ENCODE data around the gene FMNL1.

FMNL1 gene

DNA sequence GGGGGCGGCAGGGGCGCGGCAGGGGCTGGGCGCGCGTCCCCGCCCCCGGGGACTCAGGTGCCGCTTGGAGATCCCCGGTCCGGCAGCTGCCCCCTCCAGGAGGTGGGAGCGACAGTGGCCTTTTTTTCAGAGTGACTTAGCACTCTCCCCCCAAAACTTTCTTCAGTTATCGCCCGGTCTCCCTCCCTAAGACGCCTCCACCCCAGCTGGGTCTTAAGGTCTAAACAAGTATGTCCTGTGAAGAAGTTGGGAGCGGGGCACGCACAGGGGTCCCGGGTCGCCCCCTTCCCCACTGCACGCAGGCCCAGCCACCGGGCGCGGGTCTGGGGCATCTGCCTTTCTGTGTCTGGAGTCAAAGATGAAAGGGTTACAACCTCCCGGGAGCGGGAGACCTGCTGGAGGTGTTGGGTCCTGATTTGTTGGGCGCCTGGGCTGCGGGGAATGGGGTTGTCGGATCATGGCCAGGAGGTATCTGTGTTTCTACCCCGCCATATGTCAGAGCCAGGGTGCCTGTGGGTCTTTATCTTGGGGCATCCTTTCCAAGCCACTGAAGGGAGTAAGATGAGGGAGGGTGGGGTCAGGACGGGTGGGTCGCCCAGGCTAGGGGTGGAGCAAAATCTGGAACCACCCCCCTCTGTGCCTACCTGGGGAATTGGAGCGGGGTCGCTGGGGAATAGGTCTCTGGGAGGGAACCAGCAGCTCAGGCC, 757 bp downstream of the FMNL1 start:
- DNase-seq (ENCODE audit: low read depth in 1 of 2, low spot score in 1 of 2), result no peak

DNA sequence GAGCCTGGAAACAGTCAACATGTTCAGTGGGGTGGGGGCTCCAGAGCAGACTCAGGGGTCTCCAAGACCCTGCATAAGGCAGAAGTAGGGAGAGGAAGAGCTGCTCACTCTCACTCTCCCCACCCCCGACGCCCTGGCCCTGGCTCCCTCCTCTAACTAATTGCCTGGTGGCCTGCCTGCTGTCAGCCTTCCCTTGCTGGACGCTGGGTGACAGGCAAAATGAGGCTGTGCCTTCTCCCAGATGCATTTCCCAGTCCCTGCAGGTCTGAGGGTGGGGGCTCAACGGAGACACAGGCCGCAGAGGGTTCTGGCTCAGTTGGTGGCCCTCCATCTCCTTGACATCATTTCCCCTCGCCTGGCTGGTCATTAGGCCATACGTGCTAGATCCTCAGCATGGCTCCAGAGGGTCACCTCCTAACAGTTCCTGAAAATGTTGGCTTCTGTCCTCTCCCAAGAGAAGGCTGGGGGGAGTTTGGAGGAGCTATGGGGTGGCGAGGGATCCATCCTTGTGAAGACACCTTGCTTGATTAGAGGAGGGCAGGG, 1.4 kb downstream of the FMNL1 start:
- DNase-seq (ENCODE audit: low read depth in 1 of 2, low spot score in 1 of 2), result no peak

GRCh38 chr17:45223539-45224528, 2.1 kb downstream of the FMNL1 start:
- no peak for DNase-seq (ENCODE audit: low read depth in 1 of 2, low spot score in 1 of 2)

GRCh38 chr17:45224671-45225050, 3.0 kb downstream of the FMNL1 start:
- DNase-seq (ENCODE audit: low read depth in 1 of 2, low spot score in 1 of 2), result no peak

DNA sequence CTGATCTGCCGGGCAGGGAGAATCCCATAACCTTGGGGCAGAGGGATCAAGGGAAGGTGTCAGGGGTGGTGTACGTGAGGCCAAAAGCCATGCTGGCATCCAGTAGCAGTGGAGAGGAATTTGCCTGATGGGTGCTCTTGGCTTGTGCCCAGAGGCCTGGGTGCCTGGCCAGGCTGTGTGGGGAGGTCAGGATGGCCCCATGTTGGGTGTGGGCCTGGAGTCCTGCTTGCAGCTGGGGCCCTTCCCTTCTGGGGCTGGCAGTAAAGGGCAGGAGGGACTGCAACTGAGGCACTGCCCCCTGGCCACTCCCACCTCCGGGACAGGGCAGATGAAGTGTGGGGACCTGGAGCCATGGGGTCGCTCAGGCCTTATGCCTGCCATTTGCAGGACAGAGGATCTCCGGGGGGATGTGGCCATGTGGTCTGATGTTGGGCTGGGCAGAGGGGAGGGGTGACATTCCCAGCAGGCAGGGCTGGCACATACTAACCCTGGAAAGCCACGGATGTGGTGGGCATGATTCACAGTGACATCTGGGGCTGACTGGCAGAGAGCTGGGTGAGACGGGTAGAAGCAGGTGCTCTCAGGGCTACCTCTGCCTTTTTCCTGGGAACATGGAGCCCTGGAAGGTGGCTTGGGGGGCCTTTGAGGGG, 3.5 kb downstream of the FMNL1 start:
- DNase-seq (ENCODE audit: low read depth in 1 of 2, low spot score in 1 of 2), result no peak

DNA sequence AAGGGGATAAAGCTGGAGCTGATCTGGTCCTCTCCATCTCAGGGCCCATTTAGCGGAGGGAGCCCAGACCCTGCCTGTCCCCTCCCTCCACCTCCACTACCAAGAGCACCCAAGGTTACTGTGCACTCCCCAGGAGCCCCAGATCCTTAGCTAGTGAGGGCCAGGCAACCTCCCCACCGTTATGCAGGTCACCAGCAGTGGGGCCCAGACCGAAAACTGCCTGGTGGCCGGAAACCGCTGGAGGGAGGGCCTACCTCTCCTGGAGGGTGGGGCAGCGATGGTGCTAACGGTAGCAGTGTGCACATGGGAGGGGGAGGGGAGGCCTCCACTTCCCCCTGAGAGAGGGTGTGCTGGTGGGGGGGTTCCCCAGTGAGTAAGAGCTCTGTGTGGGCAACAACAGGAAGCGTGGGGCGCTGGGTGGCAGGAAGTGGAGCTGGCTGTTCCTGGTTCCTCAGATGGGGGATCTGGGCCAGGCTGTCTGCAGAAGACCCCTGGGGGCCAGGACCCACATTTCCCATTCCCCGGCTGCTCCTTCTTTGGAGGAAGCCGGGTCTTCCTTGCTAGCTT, 4.4 kb downstream of the FMNL1 start:
- DNase-seq (ENCODE audit: low read depth in 1 of 2, low spot score in 1 of 2), result peak; percentile 86 to 89

- no peak for DNase-seq (ENCODE audit: low read depth in 1 of 2, low spot score in 1 of 2)
These were observed 4.9 kb downstream of the FMNL1 start for GRCh38 chr17:45226576-45226975.

DNA sequence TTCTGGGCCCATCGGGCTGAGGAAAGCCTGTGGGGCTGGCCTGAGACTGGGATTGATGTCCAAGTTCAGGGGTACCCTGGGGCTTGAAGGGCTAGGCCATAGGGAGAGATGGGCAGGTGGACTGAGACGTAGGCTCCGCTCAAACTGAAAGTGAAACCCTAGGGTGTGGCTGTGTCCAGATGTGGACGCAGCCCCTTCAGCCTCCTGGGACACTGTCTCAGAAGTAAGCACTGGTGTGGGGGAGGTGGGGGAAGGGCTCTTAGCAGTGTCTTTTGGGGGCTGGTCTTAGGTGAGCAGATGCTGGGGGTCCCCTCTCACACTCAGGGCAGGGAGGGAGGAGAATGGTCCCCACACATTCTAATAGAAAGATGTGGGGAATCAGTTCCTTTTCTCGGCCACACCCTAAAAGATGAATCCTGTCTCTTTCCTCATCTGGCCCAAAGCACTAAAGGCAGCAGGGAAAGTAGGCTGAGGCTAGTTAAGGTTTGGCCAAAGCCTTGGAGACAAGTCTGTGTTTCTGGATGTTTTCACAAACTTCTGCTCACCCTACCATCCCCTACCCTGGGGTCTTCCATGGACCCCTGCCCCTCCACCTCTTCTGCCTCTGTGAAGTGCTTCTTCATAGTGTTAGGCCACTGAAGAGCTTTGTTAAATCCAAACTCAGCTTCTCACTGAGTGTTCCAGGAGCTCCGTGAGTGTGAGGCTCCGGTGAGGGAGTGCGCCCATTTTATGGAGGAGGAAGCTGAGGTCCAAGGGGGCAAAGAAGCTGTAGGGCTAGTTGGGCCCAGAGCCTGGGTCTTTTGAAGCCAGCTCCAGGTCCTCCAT, 5.6 kb downstream of the FMNL1 start:
- DNase-seq (ENCODE audit: low read depth in 1 of 2, low spot score in 1 of 2), result no peak

- no peak for DNase-seq (ENCODE audit: low read depth in 1 of 2, low spot score in 1 of 2)
These were observed 6.5 kb downstream of the FMNL1 start for GRCh38 chr17:45227926-45228762.

- DNase-seq (ENCODE audit: low read depth in 1 of 2, low spot score in 1 of 2), result peak; percentile 53 to 78
These were observed 7.3 kb downstream of the FMNL1 start for GRCh38 chr17:45228763-45229539.

- DNase-seq (ENCODE audit: low read depth in 1 of 2, low spot score in 1 of 2), result no peak
These were observed 8.2 kb downstream of the FMNL1 start for GRCh38 chr17:45229681-45230409.

GRCh38 chr17:45230410-45230786, 8.7 kb downstream of the FMNL1 start:
- no peak for DNase-seq (ENCODE audit: low read depth in 1 of 2, low spot score in 1 of 2)

- no peak for DNase-seq (ENCODE audit: low read depth in 1 of 2, low spot score in 1 of 2)
These were observed 9.2 kb downstream of the FMNL1 start for GRCh38 chr17:45230787-45231480.

GRCh38 chr17:45231481-45232116, 9.9 kb downstream of the FMNL1 start:
- no peak for DNase-seq (ENCODE audit: low read depth in 1 of 2, low spot score in 1 of 2)

DNA sequence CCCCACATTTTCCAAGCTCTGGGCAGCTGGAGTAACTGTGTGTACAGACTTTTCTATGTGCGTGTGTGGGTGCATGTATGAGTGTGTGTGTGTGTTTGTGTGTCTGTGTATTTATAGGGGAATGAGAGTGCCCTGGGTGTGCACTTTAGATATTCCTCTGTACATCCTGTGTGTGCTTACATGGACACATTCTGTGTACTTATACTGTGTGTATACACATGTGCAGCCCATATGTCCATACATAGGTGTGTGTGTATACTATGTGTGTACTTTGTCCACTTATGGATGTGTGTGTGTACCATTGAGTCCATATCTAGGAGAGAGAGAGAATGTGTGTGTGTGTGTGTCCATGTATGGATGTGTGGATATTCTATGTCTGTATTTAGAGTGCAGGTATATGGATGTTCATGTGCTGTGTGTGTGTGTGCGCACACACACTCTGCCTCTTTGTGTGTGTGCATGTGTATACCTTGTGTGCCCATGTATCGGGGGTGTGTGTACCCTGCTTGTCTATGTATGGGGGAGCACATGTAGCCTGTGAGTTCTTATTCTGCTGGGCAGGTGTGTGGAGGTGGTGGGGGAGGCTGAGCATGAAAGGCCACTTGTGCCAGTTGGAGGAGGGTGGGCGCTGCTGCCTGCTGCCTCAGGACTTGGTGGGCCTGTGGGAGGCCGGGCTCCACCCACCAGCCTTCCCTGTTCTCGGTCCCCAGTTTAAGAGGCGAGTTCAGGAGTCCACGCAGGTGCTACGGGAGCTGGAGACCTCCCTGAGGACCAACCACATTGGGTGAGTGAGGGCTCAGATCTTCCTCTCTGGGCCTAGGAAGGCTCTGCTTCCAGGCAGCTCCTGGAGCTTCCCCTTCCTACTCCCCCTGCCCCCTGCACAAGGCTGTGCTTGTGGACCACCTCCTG, 11.1 kb downstream of the FMNL1 start:
- DNase-seq (ENCODE audit: low read depth in 1 of 2, low spot score in 1 of 2), result no peak

GRCh38 chr17:45233423-45233924, 11.8 kb downstream of the FMNL1 start:
- no peak for DNase-seq (ENCODE audit: low read depth in 1 of 2, low spot score in 1 of 2)
